GM23338 (cell line): Measurements from ENCODE around the gene YTHDC2. TPM values are rescaled to one million over a fixed set of nuclear protein-coding genes. Genes with fewer than 3 reads are reported as not detected.

Experiments
- ATAC-seq: fragments of 200-7000 bp; cut with Tn5 transposase; 3 replicates; pipeline ENCODE4 v1.9.1; 2020
- DNase-seq: peaks from one replicate; pipeline ENCODE4 v3.0.0-alpha.2; 2015; ENCODE audit warnings: low spot score
- H2AFZ ChIP-seq: fragments of 200-600 bp; sonication (generic); 2 replicates; pipeline ENCODE4 v1.8.0; 2016; ENCODE audit warnings: antibody characterized with exemption, mild to moderate bottlenecking, moderate library complexity
- H3F3A ChIP-seq: fragments of 200-600 bp; sonication (generic); replicated peaks from 2 replicates; pipeline ENCODE4 v1.8.0; 2017; ENCODE audit warnings: antibody characterized with exemption, mixed run types, low read depth
- H3K27ac ChIP-seq: fragments of 200-600 bp; sonication (generic); 2 replicates; pipeline ENCODE4 v1.6.1; 2016; ENCODE audit warnings: low read depth
- H3K27me3 ChIP-seq: fragments of 200-600 bp; sonication (generic); 2 replicates; pipeline ENCODE4 v1.8.0; 2016; ENCODE audit warnings: mild to moderate bottlenecking, mixed run types, moderate library complexity; ENCODE audit not compliant: insufficient read depth
- H3K36me3 ChIP-seq: fragments of 200-600 bp; sonication (generic); 2 replicates; pipeline ENCODE4 v1.8.0; 2016; ENCODE audit warnings: mild to moderate bottlenecking; ENCODE audit not compliant: insufficient read depth
- H3K4me1 ChIP-seq: fragments of 200-600 bp; sonication (generic); 2 replicates; pipeline ENCODE4 v1.8.0; 2016; ENCODE audit warnings: mild to moderate bottlenecking, moderate library complexity; ENCODE audit not compliant: insufficient read depth
- H3K4me2 ChIP-seq: fragments of 200-600 bp; sonication (generic); 2 replicates; pipeline ENCODE4 v1.7.1; 2017; ENCODE audit warnings: mixed run types
- H3K4me3 ChIP-seq: fragments of 200-600 bp; sonication (generic); 2 replicates; pipeline ENCODE4 v1.6.1; 2016; ENCODE audit warnings: mixed run types
- H3K79me2 ChIP-seq: fragments of 200-600 bp; sonication (generic); replicated peaks from 2 replicates; pipeline ENCODE4 v1.8.0; 2017; ENCODE audit warnings: mild to moderate bottlenecking; ENCODE audit not compliant: insufficient read depth
- H3K9me2 ChIP-seq: fragments of 200-600 bp; sonication (generic); 2 replicates; pipeline ENCODE4 v1.8.0; 2017; ENCODE audit not compliant: insufficient read depth
- H4K20me1 ChIP-seq: fragments of 200-600 bp; sonication (generic); replicated peaks from 2 replicates; pipeline ENCODE4 v1.8.0; 2017; ENCODE audit warnings: mild to moderate bottlenecking; ENCODE audit not compliant: insufficient read depth
- H3K27ac Mint-ChIP-seq: 2 replicates; pipeline ENCODE4 v1.8.0; 2020; ENCODE audit warnings: inconsistent platforms, mild to moderate bottlenecking, moderate library complexity, mixed read lengths
- H3K27me3 Mint-ChIP-seq: 3 replicates; pipeline ENCODE4 v1.8.0; 2022; ENCODE audit warnings: low read depth, mild to moderate bottlenecking, moderate library complexity, mixed read lengths, inconsistent platforms; ENCODE audit not compliant: insufficient read depth, poor library complexity
- H3K36me3 Mint-ChIP-seq: 3 replicates; pipeline ENCODE4 v1.8.0; 2021; ENCODE audit warnings: low read depth, mild to moderate bottlenecking, inconsistent platforms, moderate library complexity, mixed read lengths
- H3K4me1 Mint-ChIP-seq: 3 replicates; pipeline ENCODE4 v1.8.0; 2020; ENCODE audit warnings: mild to moderate bottlenecking, inconsistent platforms, mixed read lengths
- H3K4me3 Mint-ChIP-seq: 3 replicates; pipeline ENCODE4 v1.8.0; 2021; ENCODE audit warnings: moderate library complexity, mild to moderate bottlenecking, inconsistent platforms, mixed read lengths
- H3K9me3 Mint-ChIP-seq: 3 replicates; pipeline ENCODE4 v1.8.0; 2020; ENCODE audit warnings: moderate library complexity, mild to moderate bottlenecking, inconsistent platforms, mixed read lengths
- CREB1 ChIP-seq: fragments of 250-450 bp; sonication (Bioruptor Pico); IDR thresholded peaks from 2 replicates; pipeline ENCODE4 v1.5.0; 2020; ENCODE audit warnings: low read depth, mild to moderate bottlenecking, moderate library complexity
- CTCF ChIP-seq, 2 experiments: fragments of 200-600 bp in 1 of 2; sonication (generic) in 1 of 2; conservative IDR thresholded peaks; 2 replicates each; pipeline versions ENCODE4 v1.5.1 to v1.6.1; 2016 to 2017; ENCODE audit warnings: antibody characterized with exemption in 2 of 2, low read depth in 2 of 2, mild to moderate bottlenecking in 2 of 2, moderate library complexity in 1 of 2
- EZH2phosphoT487 ChIP-seq: fragments of 200-600 bp; sonication (generic); IDR thresholded peaks from one replicate; pipeline ENCODE4 v1.8.1; 2018; ENCODE audit warnings: antibody characterized with exemption; ENCODE audit not compliant: unreplicated experiment
- JUNB ChIP-seq: IDR thresholded peaks from one replicate; pipeline ENCODE4 v1.6.1; 2016; ENCODE audit warnings: antibody characterized with exemption; ENCODE audit not compliant: unreplicated experiment
- POLR2AphosphoS5 ChIP-seq: IDR thresholded peaks from 2 replicates; pipeline ENCODE4 v1.6.1; 2016; ENCODE audit warnings: antibody characterized with exemption, low read depth
- REST ChIP-seq: IDR thresholded peaks from one replicate; pipeline ENCODE4 v1.6.1; 2018; ENCODE audit warnings: antibody characterized with exemption; ENCODE audit not compliant: unreplicated experiment
- STAT1 ChIP-seq: IDR thresholded peaks from one replicate; pipeline ENCODE4 v1.6.1; 2016; ENCODE audit warnings: antibody characterized with exemption; ENCODE audit not compliant: unreplicated experiment
- ZNF462 ChIP-seq: fragments of 250-450 bp; sonication (Bioruptor Pico); IDR thresholded peaks from 2 replicates; pipeline ENCODE4 v1.5.0; 2020; ENCODE audit warnings: mild to moderate bottlenecking, moderate library complexity
- polyA plus RNA-seq: library from polyadenylated mRNA; unstranded; fragments of >200 nt; fragmentation: Nextera tagmentation; extraction: Ambion mirVana; gene quantifications from 2 replicates; pipeline ENCODE4 v1.2.1, GENCODE V29; 2016
- total RNA-seq: library from RNA; depleted of rRNA; stranded (reverse); fragments of >200 nt; shearing (Covaris generic); gene quantifications from 2 replicates; pipeline ENCODE4 v1.2.3, GENCODE V29; 2014

The YTHDC2 gene
- total and polyA plus RNA-seq, 2 experiments from 2014 or later, result 19.9 to 33.9 TPM

GRCh38 chr5:113489299-113489698 is 24.2 kb upstream of the YTHDC2 start (continued):
- no peak for TF ChIP-seq REST
- TF ChIP-seq POLR2AphosphoS5, result no peak

GRCh38 chr5:113490317-113490716 is 23.2 kb upstream of the YTHDC2 start:
- Histone ChIP-seq H3K79me2 (no peaks in the 10 kb centered on the region), H3K27ac (no peak overlapping the region), H3K27me3 (peaks cover 30% of the 10 kb centered on the region), H4K20me1 (no peaks in the 10 kb centered on the region), H3K4me2 (no peak overlapping the region), H3K4me3 (no peak overlapping the region), H3K4me1 (peaks cover 11% of the 10 kb centered on the region), H3K9me2 (no peaks in the 10 kb centered on the region), H2AFZ (no peak overlapping the region), H3F3A (peaks cover 4% of the 10 kb centered on the region; the same call in 1 of the 2 replicates), H3K36me3 (0 out of 2 replicates have a peak, but pooled peaks cover 5% of the 10 kb centered on the region)
- Mint-ChIP-seq H3K9me3 (peaks cover 42% of the 10 kb centered on the region), H3K4me3 (no peak overlapping the region), H3K36me3 (peaks cover 32% of the 10 kb centered on the region), H3K27ac (no peak overlapping the region), H3K4me1 (peaks cover 5% of the 10 kb centered on the region), H3K27me3 (peaks cover 33% of the 10 kb centered on the region)
- DNase-seq (no peak), ATAC-seq (no peak)
- TF ChIP-seq CTCF (conservative IDR thresholded peaks at IDR 0.05; ENCODE audit: low read depth in 2 of 2) (no peak), CREB1 (CRISPR knock-in tag) (no peak), EZH2phosphoT487 (no peak), STAT1 (no peak)

- Mint-ChIP-seq H3K36me3 (peaks cover 32% of the 10 kb centered on the region), H3K27me3 (peaks cover 33% of the 10 kb centered on the region), H3K4me1 (peaks cover 5% of the 10 kb centered on the region), H3K4me3 (no peak overlapping the region), H3K9me3 (peaks cover 42% of the 10 kb centered on the region), H3K27ac (no peak overlapping the region)
- peaks cover 4% of the 10 kb centered on the region; the same call in 1 of the 2 replicates for H3F3A ChIP-seq
- H4K20me1 ChIP-seq, result no peaks in the 10 kb centered on the region
- 0 out of 2 replicates have a peak, but pooled peaks cover 5% of the 10 kb centered on the region for H3K36me3 ChIP-seq
- ATAC-seq (no peak), DNase-seq (no peak)
- no peak overlapping the region for H3K4me2 ChIP-seq
- no peak overlapping the region for H3K4me3 ChIP-seq
- peaks cover 11% of the 10 kb centered on the region for H3K4me1 ChIP-seq
- no peak overlapping the region for H3K27ac ChIP-seq
- no peaks in the 10 kb centered on the region for H3K9me2 ChIP-seq
- no peaks in the 10 kb centered on the region for H3K79me2 ChIP-seq
- H3K27me3 ChIP-seq, result peaks cover 30% of the 10 kb centered on the region
- no peak overlapping the region for H2AFZ ChIP-seq
- no peak for TF ChIP-seq STAT1
- no peak for TF ChIP-seq JUNB
- no peak for TF ChIP-seq ZNF462 (CRISPR knock-in tag)
Observed at GRCh38 chr5:113491022-113491421, 22.5 kb upstream of the YTHDC2 start.
